Kidney (tissue), 14 donors: ENCODE measurements around the gene ABRACL. TPM values are rescaled to one million over a fixed set of nuclear protein-coding genes. Genes with fewer than 3 reads are reported as not detected.

ENCODE experiments used
- DNase-seq, 5 donors: peaks; one replicate each; pipeline ENCODE4 v3.0.0-alpha.2; 2013 to 2020
- FAIRE-seq: peaks from 2 replicates; lab custom pipeline; 2012; peaks lifted over from hg19 to GRCh38; lab: Jason Lieb, UNC
- H3K27ac ChIP-seq, 2 donors: one replicate each; pipeline ENCODE4 v1.7.0; 2013; ENCODE audit warnings: low read depth in 2 of 2, low read length in 2 of 2, inconsistent platforms in 1 of 2
- H3K27me3 ChIP-seq: one replicate; pipeline ENCODE4 v1.7.1; 2013; ENCODE audit warnings: low read length, inconsistent platforms; ENCODE audit not compliant: control insufficient read depth, insufficient read depth
- H3K36me3 ChIP-seq, 3 donors: one replicate each; pipeline versions ENCODE4 v1.7.0 to v1.7.1; 2013; ENCODE audit warnings: low read length in 3 of 3, control low read depth in 1 of 3, inconsistent platforms in 1 of 3; ENCODE audit not compliant: insufficient read depth in 3 of 3, control insufficient read depth in 2 of 3
- H3K4me1 ChIP-seq, 3 donors: one replicate each; pipeline versions ENCODE4 v1.7.0 to v1.7.1; 2013; ENCODE audit warnings: low read length in 3 of 3, inconsistent platforms in 1 of 3, low read depth in 1 of 3; ENCODE audit not compliant: control insufficient read depth in 2 of 3, insufficient read depth in 2 of 3
- H3K4me3 ChIP-seq, 3 donors: one replicate each; pipeline versions ENCODE4 v1.7.0 to v1.8.1; 2013; ENCODE audit warnings: low read length in 3 of 3, control low read depth in 1 of 3, inconsistent platforms in 1 of 3
- H3K9ac ChIP-seq, 3 donors: one replicate each; pipeline versions ENCODE4 v1.7.0 to v1.7.1; 2013; ENCODE audit warnings: low read length in 3 of 3, control low read depth in 1 of 3, inconsistent platforms in 1 of 3
- H3K9me3 ChIP-seq, 3 donors: one replicate each; pipeline versions ENCODE4 v1.7.0 to v1.7.1; 2013; ENCODE audit warnings: low read length in 3 of 3, control low read depth in 1 of 3, inconsistent platforms in 1 of 3; ENCODE audit not compliant: control insufficient read depth in 2 of 3, insufficient read depth in 1 of 3
- intact Hi-C: fragments of 100-400 bp; cut with DNase I; formaldehyde crosslinking; loops from one replicate; pipeline ENCODE4 v1.11.1; 2022
- polyA plus RNA-seq: library from polyadenylated mRNA; stranded (reverse); fragments of 350-450 nt; fragmentation: Illumina TruSeq; extraction: RNeasy Lipid Tissue Mini Kit (QIAGEN cat#74804); gene quantifications from one replicate; pipeline ENCODE4 v1.2.3, GENCODE V29; 2014; ENCODE audit warnings: low read depth, low replicate concordance; ENCODE audit not compliant: insufficient read depth
- total RNA-seq: library from RNA; stranded (reverse); fragmentation: NEBNext Ultra II Directional; extraction: Animal tissue kit (Norgen Biotek cat#: 25700); gene quantifications from one replicate; pipeline ENCODE4 v1.2.1, GENCODE V29; 2021
- TF ChIP-seq, protein P1 (sequence below): IDR thresholded peaks from 3 replicates; pipeline ENCODE4 v1.5.1; 2012; ENCODE audit warnings: mild to moderate bottlenecking, moderate library complexity, borderline replicate concordance; ENCODE audit not compliant: insufficient read depth; ENCODE audit errors: extremely low read depth
- donor health status: control.
- donor health status: control.
- donor health status: control.
- donor health status: control.
- donor health status: control.
- donor health status: DM: yes; HTN: yes; CAD: no.
- donor health status: Normal renal cell carcinoma (clear cell type).

ABRACL gene
- total and polyA plus RNA-seq, 2 donors from 2014 or later, result 24.9 to 51.3 TPM

DNA sequence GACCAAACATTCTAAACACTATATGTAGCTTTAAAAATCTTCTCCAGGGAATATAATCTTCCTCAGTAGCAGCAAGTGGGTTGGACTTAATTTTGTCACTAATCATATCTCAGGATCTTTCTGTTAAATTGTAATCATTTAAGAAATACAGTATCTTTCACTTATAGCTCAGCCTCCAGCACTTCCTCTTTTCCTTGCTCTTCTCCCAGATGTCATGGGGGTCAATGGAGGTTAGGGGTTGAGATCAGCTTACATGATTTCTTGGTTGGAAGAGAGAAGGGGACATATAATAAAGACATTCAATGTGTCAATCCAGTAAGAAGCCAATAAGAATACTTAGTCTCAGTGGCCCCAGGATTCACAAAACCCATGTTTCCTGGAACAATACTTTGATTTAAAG lies 24.8 kb upstream of the ABRACL start:
- DNase-seq, result no peak
- intact Hi-C loops, result no loop called here
- Histone ChIP-seq H3K9me3 (no peaks in the 10 kb centered on the region), H3K27me3 (no peaks in the 10 kb centered on the region), H3K4me1 (no peaks in the 10 kb centered on the region), H3K27ac (no peak overlapping the region), H3K36me3 (no peaks in the 10 kb centered on the region), H3K4me3 (no peak overlapping the region), H3K9ac (no peak overlapping the region)
- TF ChIP-seq, protein P1, sequence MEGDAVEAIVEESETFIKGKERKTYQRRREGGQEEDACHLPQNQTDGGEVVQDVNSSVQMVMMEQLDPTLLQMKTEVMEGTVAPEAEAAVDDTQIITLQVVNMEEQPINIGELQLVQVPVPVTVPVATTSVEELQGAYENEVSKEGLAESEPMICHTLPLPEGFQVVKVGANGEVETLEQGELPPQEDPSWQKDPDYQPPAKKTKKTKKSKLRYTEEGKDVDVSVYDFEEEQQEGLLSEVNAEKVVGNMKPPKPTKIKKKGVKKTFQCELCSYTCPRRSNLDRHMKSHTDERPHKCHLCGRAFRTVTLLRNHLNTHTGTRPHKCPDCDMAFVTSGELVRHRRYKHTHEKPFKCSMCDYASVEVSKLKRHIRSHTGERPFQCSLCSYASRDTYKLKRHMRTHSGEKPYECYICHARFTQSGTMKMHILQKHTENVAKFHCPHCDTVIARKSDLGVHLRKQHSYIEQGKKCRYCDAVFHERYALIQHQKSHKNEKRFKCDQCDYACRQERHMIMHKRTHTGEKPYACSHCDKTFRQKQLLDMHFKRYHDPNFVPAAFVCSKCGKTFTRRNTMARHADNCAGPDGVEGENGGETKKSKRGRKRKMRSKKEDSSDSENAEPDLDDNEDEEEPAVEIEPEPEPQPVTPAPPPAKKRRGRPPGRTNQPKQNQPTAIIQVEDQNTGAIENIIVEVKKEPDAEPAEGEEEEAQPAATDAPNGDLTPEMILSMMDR, result no peak
- FAIRE-seq, result no peak

DNA sequence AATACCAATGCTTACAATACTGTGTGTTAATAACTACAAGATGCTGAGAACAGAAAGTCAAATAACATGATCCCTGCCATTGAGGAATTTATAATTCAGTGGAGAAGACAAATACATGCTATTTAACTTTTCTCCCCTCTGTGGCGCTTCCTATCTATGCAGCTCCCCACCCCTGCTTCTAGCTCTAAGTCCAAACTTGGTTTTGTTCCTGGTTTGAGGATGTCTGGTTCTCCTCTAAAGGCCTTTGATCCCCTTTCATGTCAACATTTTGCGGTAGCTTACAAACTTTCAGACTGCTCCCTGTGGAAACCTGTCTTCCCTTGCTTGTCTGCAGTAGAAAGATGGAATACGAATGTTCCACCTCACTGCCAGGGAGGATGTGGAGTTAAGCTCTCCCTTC lies 22.1 kb upstream of the ABRACL start:
- TF ChIP-seq, protein P1, result no peak
- no peak overlapping the region for H3K27ac ChIP-seq
- FAIRE-seq (no peak), DNase-seq (no peak)
- no peak overlapping the region for H3K9ac ChIP-seq
- H3K4me1 ChIP-seq, result no peaks in the 10 kb centered on the region
- H3K27me3 ChIP-seq, result no peaks in the 10 kb centered on the region
- intact Hi-C loops, result no loop called here
- H3K4me3 ChIP-seq, result no peak overlapping the region
- no peaks in the 10 kb centered on the region for H3K36me3 ChIP-seq
- H3K9me3 ChIP-seq, result no peaks in the 10 kb centered on the region

DNA sequence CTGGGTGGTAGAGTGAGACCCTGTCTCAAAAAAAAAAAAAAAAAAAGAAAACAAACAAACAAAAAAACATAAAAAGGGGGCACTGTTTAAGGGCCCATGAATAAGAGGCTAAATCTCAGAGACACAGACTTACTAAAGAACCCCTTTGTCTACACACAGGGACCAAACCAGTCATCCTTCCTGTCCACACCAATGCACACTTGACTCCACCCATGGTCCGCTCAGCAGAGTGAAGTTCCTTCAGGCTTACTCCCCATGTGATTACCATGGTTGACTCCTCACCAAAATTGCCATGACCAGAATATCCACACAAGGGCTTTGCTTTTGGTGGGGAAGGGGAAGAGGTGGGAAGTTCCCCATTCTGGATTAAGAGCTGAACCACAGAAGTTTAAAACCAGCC lies 21.1 kb upstream of the ABRACL start:
- no peak overlapping the region for H3K9ac ChIP-seq
- no peaks in the 10 kb centered on the region for H3K27me3 ChIP-seq
- H3K9me3 ChIP-seq, result no peaks in the 10 kb centered on the region
- FAIRE-seq, result no peak
- intact Hi-C loops, result no loop called here
- no peak overlapping the region for H3K4me3 ChIP-seq
- H3K36me3 ChIP-seq, result no peaks in the 10 kb centered on the region
- TF ChIP-seq, protein P1, result no peak
- DNase-seq, result no peak
- no peaks in the 10 kb centered on the region for H3K4me1 ChIP-seq
- no peak overlapping the region for H3K27ac ChIP-seq

DNA sequence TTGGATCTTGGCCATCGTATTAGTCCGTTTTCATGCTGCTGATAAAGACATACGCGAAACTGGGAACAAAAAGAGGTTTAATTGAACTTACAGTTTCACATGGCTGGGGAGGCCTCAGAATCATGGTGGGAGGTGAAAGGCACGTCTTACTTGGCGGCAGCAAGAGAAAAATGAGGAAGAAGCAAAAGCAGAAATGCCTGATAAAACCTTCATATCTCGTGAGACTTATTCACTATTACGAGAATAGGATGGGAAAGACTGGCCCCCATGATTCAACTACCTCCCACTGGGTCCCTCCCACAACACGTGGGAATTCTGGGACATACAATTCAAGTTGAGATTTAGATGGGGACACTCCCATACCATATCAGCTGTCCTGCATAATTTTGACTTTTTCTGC lies 20.4 kb upstream of the ABRACL start:
- Histone ChIP-seq H3K27me3 (no peaks in the 10 kb centered on the region), H3K4me3 (no peak overlapping the region), H3K9me3 (no peaks in the 10 kb centered on the region), H3K27ac (no peak overlapping the region), H3K36me3 (no peaks in the 10 kb centered on the region), H3K4me1 (no peaks in the 10 kb centered on the region), H3K9ac (no peak overlapping the region)
- no peak for FAIRE-seq
- no peak for DNase-seq
- intact Hi-C loops, result no loop called here
- TF ChIP-seq, protein P1, result no peak
